H1 (cell line): ENCODE measurements around the gene MMP24. TPM values are rescaled to one million over a fixed set of nuclear protein-coding genes. Genes with fewer than 3 reads are reported as not detected.

Source experiments
- CHD7 ChIP-seq: fragments of 300-600 bp; sonication (generic); IDR thresholded peaks from 2 replicates; pipeline ENCODE4 v1.7.1; 2012; ENCODE audit warnings: low read length, moderate library complexity, mild to moderate bottlenecking, inconsistent platforms; ENCODE audit not compliant: insufficient replicate concordance
- E2F6 ChIP-seq: IDR thresholded peaks from 2 replicates; pipeline ENCODE4 v1.6.1; 2012; ENCODE audit warnings: inconsistent platforms
- EP300 ChIP-seq, 2 experiments: IDR thresholded peaks; 1 replicate in 1 of 2; 2 replicates in 1 of 2; pipeline ENCODE4 v1.6.1; 2011 to 2012; ENCODE audit warnings: low read depth in 2 of 2, low read length in 2 of 2, mild to moderate bottlenecking in 2 of 2, borderline replicate concordance in 1 of 2, inconsistent platforms in 1 of 2, moderate library complexity in 1 of 2
- HDAC2 ChIP-seq, 2 experiments: fragments of 300-600 bp in 1 of 2; sonication (generic) in 1 of 2; IDR thresholded peaks; 2 replicates each; pipeline ENCODE4 v1.6.1; 2011 to 2012; ENCODE audit warnings: low read depth in 2 of 2, low read length in 2 of 2, mild to moderate bottlenecking in 2 of 2, moderate library complexity in 2 of 2, borderline replicate concordance in 1 of 2, inconsistent platforms in 1 of 2
- RNF2 ChIP-seq: fragments of 200-900, 300-1000 bp; sonication (generic); IDR thresholded peaks from 2 replicates; pipeline ENCODE4 v1.7.1; 2016; ENCODE audit warnings: borderline replicate concordance, low read depth, mild to moderate bottlenecking, antibody characterized with exemption, low read length; ENCODE audit not compliant: poor library complexity, severe bottlenecking; ENCODE audit errors: missing control alignments
- polyA plus RNA-seq, 7 experiments: library from polyadenylated mRNA; depleted of rRNA in 3 of 7; stranded (reverse) in 5 of 7; unstranded in 2 of 7; fragments of >200 nt in 5 of 7; fragments of 200-250 nt in 2 of 7; gene quantifications; 1 replicate in 5 of 7; 2 replicates in 1 of 7; 4 replicates in 1 of 7; pipeline versions ENCODE4 v1.2.1 to v1.2.3, GENCODE V29; 2011 to 2013; ENCODE audit warnings: missing spikeins in 2 of 7, mixed read lengths in 2 of 7
- total RNA-seq: library from RNA; stranded (reverse); fragmentation: NEBNext Ultra II Directional; extraction: Animal tissue kit (Norgen Biotek cat#: 25700); gene quantifications from 2 replicates; pipeline ENCODE4 v1.2.1, GENCODE V29; 2021

The MMP24 gene
- total and polyA plus RNA-seq, 2 of the 8 experiments (the other 6 are each of a cell fraction or from before 2014, with no cell fraction given): 18.8 to 21.4 TPM

- TF ChIP-seq CHD7 (no peak), RNF2 (no peak), HDAC2 (IDR thresholded peaks at IDR 0.05; ENCODE audit: borderline replicate concordance in 1 of 2, low read depth in 2 of 2, low read length in 2 of 2) (no peak), E2F6 (no peak), EP300 (IDR thresholded peaks at IDR 0.05; ENCODE audit: borderline replicate concordance in 1 of 2, low read depth in 2 of 2, low read length in 2 of 2) (no peak)
Observed at GRCh38 chr20:35306931-35307517, 80.5 kb downstream of the MMP24 start (continued).
